Adrenal gland (tissue), 12 donors: ENCODE results near the gene NSG2. TPM values are rescaled to one million over a fixed set of nuclear protein-coding genes. Genes with fewer than 3 reads are reported as not detected.

Experiments used
- DNase-seq, 7 donors: peaks; one replicate each; pipeline ENCODE4 v3.0.0-alpha.2; 2019 to 2020
- H3K27ac ChIP-seq, 5 donors: fragments of 200-600 bp; sonication (generic) in 4 of 5; 1 replicate in 3 of 5; 2 replicates in 2 of 5; pipeline versions ENCODE4 v1.5.1 to v1.8.0; 2016 to 2020; ENCODE audit warnings: mild to moderate bottlenecking in 1 of 5
- H3K27me3 ChIP-seq: fragments of 200-600 bp; 2 replicates; pipeline ENCODE4 v1.8.0; 2021
- H3K36me3 ChIP-seq, 2 donors: fragments of 200-600 bp; replicated peaks in 1 of 2; 1 replicate in 1 of 2; 2 replicates in 1 of 2; pipeline versions ENCODE4 v1.5.1 to v1.8.0; 2018 to 2022
- H3K4me1 ChIP-seq, 2 donors: fragments of 200-600 bp; replicated peaks in 1 of 2; 1 replicate in 1 of 2; 2 replicates in 1 of 2; pipeline versions ENCODE4 v1.5.1 to v1.8.0; 2018 to 2021
- H3K4me3 ChIP-seq, 4 donors: fragments of 200-600 bp; sonication (generic) in 3 of 4; one replicate each; pipeline ENCODE4 v1.5.1; 2016 to 2018
- H3K9me3 ChIP-seq, 3 donors: fragments of 200-600 bp; sonication (generic) in 1 of 3; replicated peaks in 1 of 3; 1 replicate in 2 of 3; 2 replicates in 1 of 3; pipeline versions ENCODE4 v1.5.1 to v1.8.0; 2016 to 2021
- CTCF ChIP-seq, 6 experiments: fragments of 450-650 bp in 4 of 6; fragments of 200-600 bp in 2 of 6; sonication (generic) in 1 of 6; IDR thresholded peaks; 1 replicate in 5 of 6; 2 replicates in 1 of 6; pipeline versions ENCODE4 v1.5.1 to v1.8.0; 2016 to 2021; ENCODE audit warnings: antibody characterized with exemption in 6 of 6, mild to moderate bottlenecking in 2 of 6, moderate library complexity in 1 of 6
- POLR2A ChIP-seq, 2 donors: fragments of 450-650 bp; IDR thresholded peaks; one replicate each; pipeline ENCODE4 v1.6.1; 2017; ENCODE audit warnings: antibody characterized with exemption in 2 of 2, mild to moderate bottlenecking in 2 of 2, moderate library complexity in 1 of 2
- WGBS, 4 donors: extraction: QIAGEN DNeasy Blood & Tissue Kit in 2 of 4; methylation state at CpG; one replicate each; pipeline versions ENCODE4 v1.1.5 to v1.1.7; 2013 to 2017; 5-methylcytosine and 5-hydroxymethylcytosine counted together
- intact Hi-C, 2 donors: fragments of 100-400 bp; cut with DNase I; formaldehyde crosslinking; loops; one replicate each; pipeline versions ENCODE4 v1.14.1 to v1.15.0; 2022 to 2023
- polyA plus RNA-seq, 3 donors: library from polyadenylated mRNA; stranded (reverse); fragments of 200-250 nt in 2 of 3; fragments of 350-450 nt in 1 of 3; fragmentation: Illumina TruSeq in 1 of 3; extraction: RNeasy Lipid Tissue Mini Kit (QIAGEN cat#74804) in 1 of 3; gene quantifications; one replicate each; pipeline ENCODE4 v1.2.3, GENCODE V29; 2013 to 2014
- total RNA-seq, 9 donors: library from RNA; depleted of rRNA in 4 of 9; stranded (reverse); fragments of >200 nt in 4 of 9; fragments of 120-200 nt in 1 of 9; fragmentation: NEBNext Ultra II Directional in 1 of 9; extraction: Animal tissue kit (Norgen Biotek cat#: 25700) in 1 of 9; gene quantifications; one replicate each; pipeline versions ENCODE4 v1.1.0 to v1.2.4, GENCODE V29; 2013 to 2023
- donor health status: healthy with polysubstance abuse.
- donor health status: Bipolar disorder and iron deficiency.
- donor health status: DM: yes; HTN: yes; CAD: no.
- donor health status: DM: no; HTN: no; CAD: no.
- donor health status: DM: no; HTN: no; CAD: no.
- donor health status: DM: yes; HTN: yes; CAD: no.

NSG2 gene
- total and polyA plus RNA-seq, 12 donors = 0.25 to 40.9 (median 11.7) TPM; not detected in 1

- no peak for TF ChIP-seq CTCF (IDR thresholded peaks at IDR 0.05)
- TF ChIP-seq POLR2A (IDR thresholded peaks at IDR 0.05) = no peak
- peaks cover 0 to 8% (median 0%) of the 10 kb centered on the region in 3 donors for H3K9me3 ChIP-seq
These were observed 109.8 kb downstream of the NSG2 start for GRCh38 chr5:174155281-174155680.

GRCh38 chr5:174155706-174156105, 110.2 kb downstream of the NSG2 start:
- no peaks in the 10 kb centered on the region for H3K4me1 ChIP-seq
- TF ChIP-seq CTCF (IDR thresholded peaks at IDR 0.05) (no peak), POLR2A (IDR thresholded peaks at IDR 0.05) (no peak)
- no peaks in the 10 kb centered on the region for H3K36me3 ChIP-seq
- DNase-seq = no peak
- H3K9me3 ChIP-seq = peaks cover 0 to 8% (median 0%) of the 10 kb centered on the region in 3 donors
- no peaks in the 10 kb centered on the region for H3K27me3 ChIP-seq
- intact Hi-C loops = no loop called here
- H3K27ac ChIP-seq = no peak overlapping the region
- H3K4me3 ChIP-seq = no peak overlapping the region
- 58 to 63% (median 60%) methylated on average over 3 of the region's 3 CpGs for WGBS, 4 donors

More at GRCh38 chr5:174155281-174155680, 109.8 kb downstream of the NSG2 start:
- 89 to 100% (median 97%) methylated on average over 1 of the region's 1 CpG for WGBS, 4 donors
- intact Hi-C loops = no loop called here
- no peak for DNase-seq
- no peak overlapping the region for H3K4me3 ChIP-seq
- no peaks in the 10 kb centered on the region for H3K4me1 ChIP-seq
- no peaks in the 10 kb centered on the region for H3K36me3 ChIP-seq
- no peak overlapping the region for H3K27ac ChIP-seq
- no peaks in the 10 kb centered on the region for H3K27me3 ChIP-seq

DNA sequence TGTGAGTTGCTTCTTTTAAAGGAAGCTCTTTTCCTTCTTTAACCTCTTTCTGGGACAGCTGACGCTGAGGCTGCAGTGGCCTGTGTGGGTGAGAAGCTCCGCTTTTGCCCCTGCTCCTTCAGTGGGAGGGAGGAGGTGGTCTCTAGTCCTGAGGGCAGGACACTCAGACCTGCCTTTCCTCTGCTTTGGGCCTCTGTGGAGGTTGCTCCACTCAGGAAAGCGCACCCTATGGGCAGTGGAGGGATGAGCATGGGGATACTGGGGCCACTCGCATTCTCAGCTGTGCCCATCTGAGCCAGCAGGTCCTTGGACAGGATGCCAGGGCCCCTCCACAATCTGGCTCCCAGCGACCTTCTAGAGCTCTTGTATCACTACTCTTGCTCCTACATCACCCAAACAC, 111.5 kb downstream of the NSG2 start:
- WGBS, 4 donors = 74 to 79% (median 75%) methylated on average over 5 of the region's 5 CpGs
- H3K4me1 ChIP-seq = no peaks in the 10 kb centered on the region
- no peak overlapping the region for H3K4me3 ChIP-seq
- no peak overlapping the region for H3K27ac ChIP-seq
- peak in 1 of 7 donors; percentile 21 for DNase-seq
- H3K36me3 ChIP-seq = no peaks in the 10 kb centered on the region
- peaks cover 0 to 8% (median 0%) of the 10 kb centered on the region in 3 donors for H3K9me3 ChIP-seq
- intact Hi-C loops = no loop called here
- TF ChIP-seq POLR2A (IDR thresholded peaks at IDR 0.05) = no peak
- TF ChIP-seq CTCF (IDR thresholded peaks at IDR 0.05) = no peak
- H3K27me3 ChIP-seq = no peaks in the 10 kb centered on the region

Other genes starting within 250 kb of the NSG2 start
- 100 to 1,000 TPM; 107 to 381 (median 155) TPM for gene CPEB4, start 157.4 kb upstream of the NSG2 start, total RNA-seq
- gene CPEB4, start 157.4 kb upstream of the NSG2 start, polyA plus RNA-seq = 10 to 100 TPM; 34.4 to 60.2 (median 42.9) TPM
- under 1 TPM in 4 of 9 donors, not detected in 5; 0.08 to 0.25 (median 0.14) TPM for gene C5orf47, start 56.5 kb upstream of the NSG2 start, total RNA-seq
- under 1 TPM; 0.13 to 0.16 (median 0.16) TPM for gene C5orf47, start 56.5 kb upstream of the NSG2 start, polyA plus RNA-seq